Dedifferentiated amniotic fluid mesenchymal stem cell (primary cell): Measurements from ENCODE around the gene DLG2.

Source experiments
- DNase-seq: peaks from one replicate; pipeline ENCODE4 v3.0.0-alpha.2; 2016; ENCODE audit errors: extremely low spot score

The DLG2 gene

GRCh38 chr11:84230402-84230801 lies 1396.7 kb downstream of the DLG2 start:
- DNase-seq = no peak

DNA sequence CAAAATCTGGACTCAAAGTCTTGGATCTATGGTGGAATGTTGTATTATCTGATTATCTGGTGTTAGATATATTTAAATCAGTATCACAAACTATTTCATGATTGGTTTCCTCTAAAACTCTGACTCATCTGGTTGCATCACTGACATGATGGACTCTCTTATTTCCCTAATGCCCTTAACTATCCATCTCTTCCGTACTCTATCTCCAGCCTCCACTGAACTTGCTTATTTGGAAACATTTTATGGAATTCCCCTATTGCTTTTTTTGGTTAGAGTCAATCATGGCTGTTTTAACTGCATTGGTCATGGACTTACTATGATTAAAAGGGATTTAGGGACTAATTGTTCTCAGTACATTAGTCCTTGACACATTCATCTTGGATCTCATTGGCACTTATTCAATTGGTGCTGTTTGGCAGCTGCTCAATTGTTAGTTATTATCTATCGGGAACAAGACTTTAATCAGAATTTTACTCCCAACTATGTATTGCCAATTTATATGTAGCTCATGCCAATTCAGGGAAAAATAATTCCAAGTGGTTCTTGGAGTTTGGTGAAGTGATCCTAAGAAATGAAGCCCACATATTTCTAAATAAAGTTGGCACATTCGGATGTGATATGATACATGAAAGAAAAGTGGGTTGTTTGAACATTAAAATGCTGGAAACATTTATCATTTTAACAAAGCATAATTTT lies 1399.0 kb downstream of the DLG2 start:
- no peak for DNase-seq

- DNase-seq = peak; percentile 40
Measured at GRCh38 chr11:84224042-84224441, 1403.1 kb downstream of the DLG2 start.

DNA sequence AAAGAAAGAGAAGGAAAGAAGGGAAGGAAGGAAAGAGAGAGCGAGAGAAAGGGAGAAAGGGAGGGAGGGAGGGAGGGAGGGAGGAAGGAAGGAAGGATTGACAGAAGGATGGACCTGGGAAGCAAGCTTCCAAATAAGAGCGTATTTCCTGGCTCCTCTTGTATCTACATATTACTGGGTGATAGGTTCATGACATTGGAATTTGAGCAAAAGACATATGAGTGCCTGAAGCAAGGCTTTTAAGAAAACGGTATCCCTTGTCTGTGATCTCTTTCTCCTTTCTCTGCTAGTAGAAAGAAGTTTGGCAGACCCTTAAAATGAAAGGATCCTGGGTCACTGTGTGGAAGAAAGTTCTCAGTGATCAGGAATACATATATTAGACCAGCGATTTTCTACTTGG lies 1408.8 kb downstream of the DLG2 start:
- DNase-seq = no peak

DNA sequence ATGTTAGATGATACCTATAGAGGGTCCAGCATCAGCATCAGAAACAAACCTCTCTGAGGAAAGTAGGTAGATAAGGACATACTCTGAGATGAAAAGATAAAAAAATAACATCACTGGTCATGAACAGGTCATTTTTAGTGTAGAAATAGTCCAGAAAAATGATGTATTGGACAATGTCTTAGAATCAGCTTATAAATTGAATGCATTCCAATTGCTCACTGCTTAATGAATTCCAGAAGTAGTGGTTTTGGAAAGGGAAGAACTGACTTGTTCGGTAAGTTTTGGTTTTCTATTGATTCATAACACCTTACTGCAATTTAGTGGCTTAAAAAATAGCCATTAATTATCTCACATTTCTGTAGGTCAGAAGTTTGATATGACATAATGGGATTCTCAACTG lies 1411.5 kb downstream of the DLG2 start:
- no peak for DNase-seq

DNA sequence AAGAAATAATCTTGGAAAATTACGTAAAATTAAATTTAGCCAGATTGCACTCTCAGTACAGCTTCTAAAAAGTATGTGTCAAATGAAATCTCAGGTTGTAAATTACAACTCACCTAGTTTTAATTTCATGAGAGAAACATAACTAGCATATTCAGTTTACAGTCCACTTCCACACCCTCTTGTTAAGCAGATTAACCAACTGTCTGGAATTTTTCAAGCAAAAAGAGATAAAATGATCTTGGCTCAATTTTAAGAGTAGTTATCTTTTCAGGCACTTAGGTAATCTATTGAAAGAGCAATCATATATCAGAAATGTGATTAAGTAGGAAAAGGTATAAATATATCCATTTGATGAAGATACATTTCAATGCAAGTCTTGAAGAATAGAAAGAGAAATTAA lies 1412.6 kb downstream of the DLG2 start:
- no peak for DNase-seq

- DNase-seq = no peak
Measured at GRCh38 chr11:84212468-84213390, 1414.4 kb downstream of the DLG2 start.

- DNase-seq = no peak
Measured at GRCh38 chr11:84211896-84212295, 1415.2 kb downstream of the DLG2 start.

- no peak for DNase-seq
Measured at GRCh38 chr11:84194696-84195095, 1432.4 kb downstream of the DLG2 start.

- no peak for DNase-seq
Measured at GRCh38 chr11:84193706-84194105, 1433.4 kb downstream of the DLG2 start.

DNA sequence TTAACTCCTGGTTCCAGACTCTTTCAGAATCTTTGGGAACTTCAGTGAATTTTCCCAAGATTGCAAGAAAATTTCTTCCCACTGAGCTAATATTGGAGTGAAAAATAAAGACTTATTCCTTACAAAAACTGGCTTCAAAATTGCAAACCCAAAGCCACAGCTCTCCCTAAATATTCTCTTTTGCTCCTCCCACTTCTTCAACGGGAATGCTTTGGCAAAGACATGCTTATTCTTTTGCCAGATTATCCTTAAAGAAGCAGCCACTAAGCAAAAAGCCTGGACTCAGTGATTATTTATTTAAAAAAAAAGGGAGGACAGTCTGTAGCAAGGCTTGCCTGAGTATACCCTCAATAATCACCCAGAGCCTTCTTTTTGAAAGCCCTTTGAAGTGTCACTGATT lies 1438.6 kb downstream of the DLG2 start:
- no peak for DNase-seq

GRCh38 chr11:84173078-84173477 lies 1454.1 kb downstream of the DLG2 start:
- no peak for DNase-seq

- DNase-seq = no peak
Measured at GRCh38 chr11:84165139-84165538, 1462.0 kb downstream of the DLG2 start.

DNA sequence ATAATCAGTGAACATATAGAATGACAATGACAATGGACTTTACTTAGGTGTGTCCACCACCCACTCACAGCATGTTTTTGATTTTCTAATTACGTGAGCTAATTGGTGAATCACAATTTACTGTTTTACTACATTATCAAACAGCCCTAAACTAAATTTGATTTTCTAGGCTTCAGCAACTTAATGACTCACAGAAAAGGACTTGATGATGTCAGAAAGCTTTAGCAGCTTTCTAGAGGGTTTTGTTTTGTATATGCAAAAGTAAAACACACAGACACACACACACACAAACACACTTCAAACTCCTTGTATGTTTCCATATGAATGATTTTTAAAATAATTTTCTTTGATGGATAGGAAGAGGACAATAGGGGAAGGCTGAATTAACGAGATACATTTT lies 1462.4 kb downstream of the DLG2 start:
- DNase-seq = no peak

DNA sequence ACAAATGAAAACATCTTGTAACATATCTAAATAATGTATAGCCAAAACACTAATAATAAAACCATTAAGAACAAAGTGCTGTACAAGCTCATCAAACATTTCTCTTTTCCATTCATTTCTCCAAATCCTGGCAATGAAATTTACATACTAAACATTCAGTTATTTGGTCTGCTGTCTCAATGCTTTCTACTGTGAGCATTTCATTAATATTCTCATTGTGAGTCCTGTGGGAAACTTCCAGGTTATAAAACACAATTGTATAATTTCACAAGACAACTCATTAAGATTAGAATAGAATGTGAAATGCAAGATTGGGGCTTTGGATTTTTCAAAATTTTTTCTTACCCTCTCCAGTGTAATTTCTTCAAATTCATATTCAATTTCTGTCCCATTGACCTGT lies 1464.0 kb downstream of the DLG2 start:
- no peak for DNase-seq

- no peak for DNase-seq
Measured at GRCh38 chr11:84157639-84158038, 1469.5 kb downstream of the DLG2 start.

GRCh38 chr11:84146826-84147225 lies 1480.3 kb downstream of the DLG2 start:
- DNase-seq = no peak

DNA sequence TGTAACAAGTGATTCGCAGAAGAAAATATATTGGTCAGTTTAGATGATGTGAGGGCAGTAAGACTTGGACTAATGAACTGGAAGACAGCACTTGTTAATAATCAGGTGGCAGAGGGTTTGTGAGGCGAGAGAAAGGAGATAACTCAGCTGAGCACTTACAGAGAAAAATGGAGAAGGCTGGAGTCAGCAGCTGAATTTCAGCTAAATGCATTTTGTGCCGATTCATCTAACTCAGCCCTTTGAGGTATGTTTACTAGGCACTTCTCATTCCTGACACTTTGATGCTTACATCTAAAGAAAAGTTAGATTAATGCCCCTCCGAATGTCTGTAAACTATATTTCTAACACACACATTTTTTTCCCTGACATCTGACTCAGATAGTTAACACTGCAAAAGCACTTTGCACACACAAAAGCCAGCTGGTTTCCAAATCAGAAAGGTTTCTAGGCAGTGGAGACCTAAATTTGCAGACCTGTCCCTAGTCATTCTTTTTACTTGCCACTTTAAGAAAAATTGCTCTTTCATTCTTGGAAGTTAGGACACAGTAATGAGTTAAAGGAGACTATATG lies 1481.4 kb downstream of the DLG2 start:
- no peak for DNase-seq

DNA sequence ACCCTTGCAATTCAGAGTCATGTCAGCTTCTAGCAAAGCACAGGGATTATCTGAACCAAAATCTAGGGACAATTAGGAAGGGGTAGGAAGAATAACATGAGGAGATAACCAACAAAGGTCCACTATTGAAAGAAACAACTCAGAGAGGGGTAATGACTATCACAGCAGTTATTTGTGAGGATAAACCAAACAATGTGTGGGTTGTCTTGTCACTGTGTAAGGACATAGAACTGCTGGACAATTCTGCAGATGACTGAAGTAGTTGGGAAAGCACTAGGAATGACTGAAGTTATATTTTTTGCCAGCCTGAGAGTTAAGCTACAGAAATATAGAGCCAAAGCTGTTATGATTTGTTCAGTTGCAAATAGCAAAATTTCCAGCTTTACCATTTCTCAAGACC lies 1482.6 kb downstream of the DLG2 start:
- no peak for DNase-seq

DNA sequence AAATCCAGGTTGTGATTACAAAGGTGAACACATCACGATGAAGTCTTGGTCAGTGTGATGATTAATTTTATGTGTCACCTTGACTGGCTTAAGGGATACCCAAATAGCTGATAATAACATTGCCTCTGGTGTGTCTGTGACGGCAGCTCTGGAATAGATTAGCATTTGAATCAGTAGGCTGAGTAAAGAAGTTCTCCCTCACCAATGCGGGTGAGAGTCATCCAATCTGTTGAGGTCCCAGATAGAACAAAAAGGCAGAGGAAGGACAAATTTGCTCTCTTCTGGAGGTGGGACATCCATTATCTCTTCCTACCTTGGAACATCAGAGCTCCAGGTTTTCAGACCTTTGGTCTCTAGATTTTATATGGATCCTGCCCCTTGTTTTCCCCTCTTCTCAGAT lies 1484.7 kb downstream of the DLG2 start:
- DNase-seq = no peak

- DNase-seq = no peak
Measured at GRCh38 chr11:84140386-84141169, 1486.6 kb downstream of the DLG2 start.

DNA sequence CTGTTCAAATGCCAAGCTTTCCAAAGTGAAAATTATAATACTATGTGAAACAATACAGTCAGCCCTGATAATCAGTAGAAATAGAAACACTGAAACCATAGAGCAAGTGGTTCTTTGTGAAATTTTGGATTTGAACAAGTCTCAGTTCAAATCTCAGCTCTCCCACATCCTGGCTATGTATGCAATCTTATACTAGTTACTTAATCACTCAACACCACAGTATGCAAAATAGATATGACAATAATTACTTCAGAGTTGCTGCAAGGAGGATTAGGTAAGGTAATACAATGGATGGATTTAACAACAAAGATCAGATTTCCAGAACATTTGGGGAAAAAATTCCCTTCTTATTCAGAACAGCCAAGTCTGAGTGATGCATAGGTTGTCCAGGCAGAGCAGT lies 1489.2 kb downstream of the DLG2 start:
- DNase-seq = no peak
